HTERT RPE-1 (cell line): Measurements from ENCODE around the gene RAD9A.

Experiments
- in situ Hi-C: fragments of 300-500 bp; cut with MboI; formaldehyde crosslinking; loops from 4 replicates; pipeline ENCODE4 v1.14.3; 2020; ENCODE audit warnings: low sequenced_read_pairs

RAD9A gene

GRCh38 chr11:67391304-67392182 is at the start of gene RAD9A:
Gene RAD9A, plus strand, starts transcription at chr11:67391986. Its CDS starts 59 bp downstream, at chr11:67392045.
- in situ Hi-C loops = no loop called here

- in situ Hi-C loops = no loop called here
Measured at GRCh38 chr11:67344264-67344663, 47.5 kb upstream of the RAD9A start.

GRCh38 chr11:67345247-67345919 is 46.4 kb upstream of the RAD9A start:
- in situ Hi-C loops = no loop called here

GRCh38 chr11:67345920-67346819 is 45.6 kb upstream of the RAD9A start:
- in situ Hi-C loops = no loop called here

- in situ Hi-C loops = no loop called here
Measured at GRCh38 chr11:67347964-67348749, 43.6 kb upstream of the RAD9A start.

- in situ Hi-C loops = no loop called here
Measured at GRCh38 chr11:67349036-67349435, 42.8 kb upstream of the RAD9A start.

GRCh38 chr11:67349457-67349856 is 42.3 kb upstream of the RAD9A start:
- in situ Hi-C loops = no loop called here

- in situ Hi-C loops = no loop called here
Measured at GRCh38 chr11:67349928-67350465, 41.8 kb upstream of the RAD9A start.

GRCh38 chr11:67351275-67352005 is 40.3 kb upstream of the RAD9A start:
- in situ Hi-C loops = no loop called here

GRCh38 chr11:67352546-67353316 is 39.1 kb upstream of the RAD9A start:
- in situ Hi-C loops = no loop called here

GRCh38 chr11:67353317-67354074 is 38.3 kb upstream of the RAD9A start, which contains the start of gene POLD4:
Gene POLD4, minus strand, starts transcription at chr11:67353546. Its CDS starts 147 bp downstream, at chr11:67353399.
- in situ Hi-C loops = no loop called here

GRCh38 chr11:67354075-67355022 is 37.4 kb upstream of the RAD9A start:
- in situ Hi-C loops = no loop called here

GRCh38 chr11:67355023-67355793 is 36.6 kb upstream of the RAD9A start:
- in situ Hi-C loops = no loop called here

- in situ Hi-C loops = no loop called here
Measured at GRCh38 chr11:67355794-67356386, 35.9 kb upstream of the RAD9A start.

GRCh38 chr11:67356387-67356863 is 35.4 kb upstream of the RAD9A start:
- in situ Hi-C loops = no loop called here
